Measurements from ENCODE around the gene ACBD6. TPM values are rescaled to one million over a fixed set of nuclear protein-coding genes. Genes with fewer than 3 reads are reported as not detected.

The ACBD6 gene
- total and polyA plus RNA-seq, 4 donors = 8.3 to 17.3 (median 14.0) TPM

GRCh38 chr1:180440335-180440734 lies 62.0 kb downstream of the ACBD6 start:
- Histone ChIP-seq H3K9me3 (ENCODE audit: control insufficient read depth in 4 of 4, low read length in 3 of 4) (peaks cover 0 to 9% (median 0%) of the 10 kb centered on the region in 4 donors), H3K4me1 (ENCODE audit: control insufficient read depth in 4 of 4, insufficient read depth in 4 of 4, low read length in 3 of 4) (no peaks in the 10 kb centered on the region), H3K27me3 (ENCODE audit: control insufficient read depth in 4 of 4, insufficient read depth in 4 of 4, low read length in 3 of 4) (no peaks in the 10 kb centered on the region), H3K4me3 (ENCODE audit: low read depth in 1 of 3, low read length in 3 of 3) (no peak overlapping the region), H3K27ac (ENCODE audit: low read depth in 1 of 2, low read length in 2 of 2) (no peak overlapping the region), H3K36me3 (ENCODE audit: control insufficient read depth in 4 of 4, insufficient read depth in 3 of 4, low read depth in 1 of 4, low read length in 3 of 4) (no peaks in the 10 kb centered on the region), H3K9ac (ENCODE audit: low read depth in 1 of 2, low read length in 2 of 2) (no peak overlapping the region)
- DNase-seq (ENCODE audit: low spot score) = no peak
- WGBS = 96% methylated on average over 1 of the region's 1 CpG
- TF ChIP-seq CTCF (IDR thresholded peaks at IDR 0.05; ENCODE audit: low read depth, low read length, missing input control) (no peak), NR2F2 (IDR thresholded peaks at IDR 0.05) (no peak), HNF4G (IDR thresholded peaks at IDR 0.05) (no peak), RAD21 (IDR thresholded peaks at IDR 0.05) (no peak), HNF4A (conservative IDR thresholded peaks at IDR 0.05) (no peak), GABPA (IDR thresholded peaks at IDR 0.05 in 1 of 2, conservative IDR thresholded peaks at IDR 0.05 in 1 of 2) (no peak), FOXA2 (IDR thresholded peaks at IDR 0.05) (no peak), TAF1 (conservative IDR thresholded peaks at IDR 0.05) (no peak), YY1 (IDR thresholded peaks at IDR 0.05) (no peak), REST (IDR thresholded peaks at IDR 0.05) (no peak), SP1 (IDR thresholded peaks at IDR 0.05) (no peak), ZBTB33 (IDR thresholded peaks at IDR 0.05) (no peak)

- Histone ChIP-seq H3K27me3 (ENCODE audit: control insufficient read depth in 4 of 4, insufficient read depth in 4 of 4, low read length in 3 of 4) (no peaks in the 10 kb centered on the region), H3K27ac (ENCODE audit: low read depth in 1 of 2, low read length in 2 of 2) (no peak overlapping the region), H3K4me1 (ENCODE audit: control insufficient read depth in 4 of 4, insufficient read depth in 4 of 4, low read length in 3 of 4) (peaks cover 0 to 1% (median 0%) of the 10 kb centered on the region in 4 donors), H3K36me3 (ENCODE audit: control insufficient read depth in 4 of 4, insufficient read depth in 3 of 4, low read depth in 1 of 4, low read length in 3 of 4) (no peaks in the 10 kb centered on the region), H3K9me3 (ENCODE audit: control insufficient read depth in 4 of 4, low read length in 3 of 4) (no peaks in the 10 kb centered on the region), H3K9ac (ENCODE audit: low read depth in 1 of 2, low read length in 2 of 2) (no peak overlapping the region), H3K4me3 (ENCODE audit: low read depth in 1 of 3, low read length in 3 of 3) (no peak overlapping the region)
- DNase-seq (ENCODE audit: low spot score) = no peak
- no peak for TF ChIP-seq RAD21 (IDR thresholded peaks at IDR 0.05)
- WGBS = 97% methylated on average over 7 of the region's 7 CpGs
These were observed 66.8 kb downstream of the ACBD6 start for GRCh38 chr1:180435566-180435965.

Measured in liver (tissue), 9 donors.